ENCODE data around the gene FAM72B.
"Not testable (repeated sequence)": the region's sequence is repeated elsewhere in the genome, so short reads cannot be mapped to it uniquely, and the experiment has no call there.

Gene FAM72B

GRCh38 chr1:121199763-121200162, 15.6 kb upstream of the FAM72B start:
- not testable (repeated sequence) for DNase-seq

GRCh38 chr1:121197095-121197882, 13.1 kb upstream of the FAM72B start:
- not testable (repeated sequence) for DNase-seq

GRCh38 chr1:121192512-121192911, 8.4 kb upstream of the FAM72B start:
- not testable (repeated sequence) for DNase-seq

GRCh38 chr1:121187914-121188313, 3.8 kb upstream of the FAM72B start:
- not testable (repeated sequence) for DNase-seq

DNA sequence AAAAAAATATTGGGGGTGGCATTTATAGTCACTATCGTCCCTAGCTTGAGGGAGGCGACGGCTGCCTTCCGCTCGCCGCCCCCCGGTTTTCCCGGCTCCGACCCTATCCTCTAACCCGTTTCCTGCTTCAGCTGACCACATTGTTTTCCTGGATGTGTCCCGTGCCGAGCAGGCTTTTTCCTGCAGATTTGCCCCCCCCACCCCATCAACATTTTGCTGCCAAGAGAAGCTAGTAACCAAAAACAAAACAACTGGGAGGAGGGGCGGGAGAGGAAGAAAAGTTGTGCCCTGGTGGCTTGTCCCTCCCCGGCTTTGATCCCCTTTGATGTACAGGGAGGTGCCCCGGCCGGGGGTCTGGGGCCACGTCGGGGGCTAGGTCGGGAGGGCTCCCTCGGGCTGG, 2.1 kb upstream of the FAM72B start:
- not testable (repeated sequence) for DNase-seq

GRCh38 chr1:121185140-121185708, 1.1 kb upstream of the FAM72B start:
- not testable (repeated sequence) for DNase-seq

DNA sequence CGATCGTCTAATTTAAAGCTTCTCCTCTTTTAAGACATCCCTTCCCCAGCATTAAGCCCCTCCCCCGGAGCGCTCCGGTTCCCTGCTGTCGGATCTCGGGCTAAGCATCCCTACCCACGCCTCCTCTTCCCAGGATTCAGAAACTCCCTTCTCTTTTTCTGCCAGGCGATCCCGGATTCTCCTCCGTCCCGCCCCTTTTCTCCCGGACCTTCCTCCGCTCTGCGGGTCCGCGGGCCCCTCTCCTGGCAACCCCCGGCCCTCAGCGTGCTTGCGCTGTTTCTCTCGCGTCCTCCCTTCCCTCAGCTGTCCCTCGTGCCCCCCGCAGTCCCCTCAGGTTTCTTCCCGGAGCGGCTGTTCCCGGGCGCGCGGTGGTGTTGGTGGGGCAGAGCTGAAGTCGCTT, 273 bp downstream of the FAM72B start:
- not testable (repeated sequence) for DNase-seq

GRCh38 chr1:121178197-121178596, 5.9 kb downstream of the FAM72B start:
- not testable (repeated sequence) for DNase-seq

GRCh38 chr1:121176649-121177048, 7.5 kb downstream of the FAM72B start:
- DNase-seq: not testable (repeated sequence)

GRCh38 chr1:121168152-121168668, 15.9 kb downstream of the FAM72B start:
- not testable (repeated sequence) for DNase-seq

DNA sequence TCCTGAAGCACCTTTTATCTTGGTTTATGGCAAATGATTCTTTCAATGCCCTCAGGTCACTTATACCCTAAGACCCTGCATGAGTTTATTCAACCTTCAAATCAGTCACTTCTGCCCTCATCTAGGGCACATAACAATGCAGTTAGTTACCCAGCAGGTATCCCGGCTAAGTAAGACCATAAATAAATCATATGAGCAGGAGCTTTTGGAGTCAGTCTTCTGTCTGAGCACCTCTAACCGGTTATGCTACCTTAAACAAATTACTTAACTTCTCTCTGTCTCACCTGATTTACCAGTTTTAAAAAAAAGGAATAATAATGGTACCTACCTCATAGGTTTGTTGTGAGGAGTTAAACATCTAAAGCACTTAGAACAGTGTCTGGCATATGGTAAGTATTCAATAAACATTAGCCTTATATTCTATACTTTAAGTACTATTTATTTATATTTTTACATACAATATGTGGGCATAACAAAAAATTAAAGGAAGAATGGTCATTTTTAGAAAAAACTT, 16.9 kb downstream of the FAM72B start:
- DNase-seq: not testable (repeated sequence)

DNA sequence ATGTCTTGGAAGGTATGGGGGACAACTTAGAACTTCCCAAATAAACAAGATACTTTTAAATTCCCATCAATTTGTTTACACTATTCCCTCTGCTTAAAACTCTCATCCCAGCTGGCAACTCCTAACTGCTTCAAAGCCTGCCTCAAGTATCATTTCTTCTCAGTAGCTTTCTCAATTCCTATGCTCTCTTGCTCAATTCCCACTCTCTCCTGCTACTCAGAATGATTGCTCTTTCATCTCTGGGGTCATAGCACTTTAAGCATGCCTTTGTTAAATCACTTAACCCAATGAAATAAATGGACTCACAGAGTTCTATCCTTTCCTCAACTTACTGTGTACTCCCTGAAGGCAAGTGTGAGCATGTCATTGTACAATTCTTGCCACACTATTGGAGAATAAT, 18.8 kb downstream of the FAM72B start:
- not testable (repeated sequence) for DNase-seq

- not testable (repeated sequence) for DNase-seq
Measured at GRCh38 chr1:121163850-121164757, 20.0 kb downstream of the FAM72B start.

DNA sequence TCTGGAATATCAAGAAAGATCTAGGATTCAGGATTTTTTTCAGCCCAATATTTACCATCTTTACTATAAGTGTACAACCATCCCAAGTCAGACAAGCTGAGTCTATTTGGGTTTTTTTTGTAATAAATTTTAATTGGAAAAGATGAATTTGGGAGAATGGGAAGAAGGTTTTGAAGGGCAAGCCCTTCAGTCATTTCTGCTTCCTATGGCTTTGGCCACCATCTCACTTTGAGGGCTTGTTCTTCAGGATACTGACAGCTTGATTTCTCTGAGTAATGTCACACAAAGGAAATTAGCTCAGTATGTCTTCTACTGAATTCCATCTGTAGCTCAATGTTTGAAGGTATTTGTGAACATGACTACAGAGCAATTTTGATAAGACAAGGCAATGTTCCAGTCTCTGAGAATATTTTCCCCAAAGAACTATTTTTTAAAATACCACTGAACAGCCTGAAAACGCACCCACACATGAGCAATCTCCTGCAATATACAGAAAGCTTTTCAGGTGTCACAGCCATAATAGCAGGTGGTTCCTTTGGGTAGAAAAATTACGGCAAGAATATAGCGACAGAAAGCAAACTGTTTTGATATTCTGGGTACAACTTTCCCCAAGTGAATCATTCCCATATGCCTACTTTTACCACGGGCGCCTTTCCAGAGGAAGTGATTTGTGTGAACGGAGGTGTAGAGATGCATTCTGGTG, 22.8 kb downstream of the FAM72B start:
- not testable (repeated sequence) for DNase-seq

- not testable (repeated sequence) for DNase-seq
Measured at GRCh38 chr1:121160118-121160517, 24.0 kb downstream of the FAM72B start.

DNA sequence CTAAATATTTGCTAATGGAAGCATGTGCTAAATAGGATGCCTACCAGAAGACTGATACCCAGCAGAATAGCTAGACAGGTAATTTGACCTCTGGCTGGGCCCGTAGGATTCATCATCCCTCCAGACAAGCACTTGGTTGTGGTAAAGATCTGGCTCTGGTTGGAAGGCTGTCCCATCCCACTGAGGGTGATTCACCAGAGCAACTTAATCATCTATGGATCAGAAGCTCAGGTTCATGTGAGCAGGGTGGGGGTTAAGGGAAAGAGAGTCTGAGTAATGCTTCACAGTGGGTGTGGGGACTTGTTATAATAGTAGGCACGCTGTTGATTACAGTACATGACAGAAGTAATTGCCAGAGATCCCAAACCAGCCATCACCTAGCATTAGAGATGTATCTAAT, 26.5 kb downstream of the FAM72B start:
- DNase-seq: not testable (repeated sequence)

GRCh38 chr1:121156958-121157603, 27.1 kb downstream of the FAM72B start:
- not testable (repeated sequence) for DNase-seq

GRCh38 chr1:121155671-121156358, 28.3 kb downstream of the FAM72B start:
- not testable (repeated sequence) for DNase-seq

DNA sequence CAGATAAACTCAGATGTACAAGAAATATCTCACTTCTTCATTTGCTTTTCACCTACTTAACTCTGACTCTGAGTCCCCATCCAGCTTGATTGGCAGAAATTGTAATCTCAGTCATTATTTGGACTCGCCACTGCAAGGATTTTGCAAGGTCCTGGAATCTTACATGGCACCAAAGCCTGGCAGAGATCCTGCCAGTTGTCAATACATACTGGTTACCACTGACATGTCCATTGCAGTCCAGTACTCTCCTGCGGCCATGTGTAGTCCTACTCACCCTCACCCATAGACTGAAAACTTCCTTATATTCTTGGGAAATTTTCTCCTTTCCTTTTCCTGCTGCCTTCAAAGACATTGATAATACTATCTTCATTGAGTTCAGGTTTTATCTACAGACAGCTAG, 29.3 kb downstream of the FAM72B start:
- DNase-seq: not testable (repeated sequence)

DNA sequence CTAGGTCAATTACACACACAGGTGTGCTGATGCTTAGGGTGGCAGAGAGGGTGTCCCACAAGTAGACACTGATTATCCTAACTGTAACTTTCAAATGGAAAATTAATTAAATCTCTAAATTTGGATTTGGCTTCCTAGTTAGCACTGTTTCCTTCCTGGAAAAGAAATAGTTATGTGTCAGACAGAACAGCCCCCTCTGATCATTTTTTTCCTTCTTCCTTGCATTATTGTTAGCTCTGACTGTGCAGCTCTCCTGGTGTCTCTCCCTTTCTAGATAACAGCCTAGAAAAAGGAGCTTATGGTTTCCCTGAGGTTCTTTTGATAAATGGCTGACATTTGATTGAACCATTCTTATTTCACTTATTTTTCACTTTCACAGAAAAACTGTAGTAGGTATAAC, 31.4 kb downstream of the FAM72B start:
- DNase-seq: not testable (repeated sequence)

- not testable (repeated sequence) for DNase-seq
Measured at GRCh38 chr1:121151294-121151693, 32.8 kb downstream of the FAM72B start.
